KBM-7 (cell line): ENCODE results near the gene PPIG.
"Not testable (repeated sequence)": the region's sequence is repeated elsewhere in the genome, so short reads cannot be mapped to it uniquely, and the experiment has no call there.

ENCODE experiments used
- DNase-seq: peaks from one replicate; pipeline ENCODE4 v3.0.0-alpha.2; 2015
- in situ Hi-C: fragments of 300-500 bp; cut with MboI; formaldehyde crosslinking; loops from 2 replicates; pipeline ENCODE4 v1.14.3; 2020; ENCODE audit warnings: low sequenced_read_pairs, low pct_unique_long_range_greater_than_20kb, mixed read lengths

PPIG gene

DNA sequence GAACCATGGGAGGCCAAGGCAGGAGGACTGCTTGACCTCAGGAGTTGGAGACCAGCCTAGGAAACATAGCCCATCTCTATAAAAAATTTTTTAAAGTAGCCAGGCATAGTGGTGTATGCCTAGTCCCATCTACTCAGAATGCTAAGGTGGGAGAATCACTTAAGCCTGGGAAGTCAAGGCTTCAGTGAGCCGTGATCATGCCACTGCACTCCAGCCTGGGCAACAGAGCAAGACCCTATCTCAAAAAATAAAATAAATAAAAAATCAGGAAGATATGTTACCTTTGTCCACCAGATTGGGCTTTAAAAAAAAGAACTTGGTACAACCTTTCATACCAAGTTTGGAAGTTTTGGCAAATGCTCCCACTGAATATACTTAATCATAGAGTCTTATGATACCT, 74.7 kb downstream of the PPIG start:
- in situ Hi-C loops = no loop called here
- no peak for DNase-seq

- DNase-seq = peak; percentile 86
- in situ Hi-C loops = no loop called here
Measured at GRCh38 chr2:169659320-169659719, 75.2 kb downstream of the PPIG start.

DNA sequence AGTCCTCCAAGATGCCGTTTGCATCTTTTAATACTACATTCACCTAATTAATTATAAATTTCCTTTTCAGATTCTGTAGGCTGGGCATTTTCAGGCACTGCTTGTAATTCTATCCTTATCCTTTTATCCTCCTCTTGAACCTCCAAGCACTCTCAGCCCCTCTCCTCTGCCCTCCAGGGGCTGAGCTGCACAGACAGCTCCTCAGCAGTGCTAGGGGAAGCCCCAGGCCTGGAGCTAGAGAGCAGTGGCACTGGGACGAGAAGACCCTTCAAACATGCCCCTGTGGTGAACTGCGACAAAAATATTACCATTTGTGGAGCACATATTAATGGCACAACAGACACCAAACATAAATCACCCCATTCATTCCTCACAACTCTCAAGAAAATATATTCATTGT, 77.1 kb downstream of the PPIG start:
- in situ Hi-C loops = no loop called here
- no peak for DNase-seq

- DNase-seq = no peak
- in situ Hi-C loops = no loop called here
Measured at GRCh38 chr2:169662744-169663143, 78.6 kb downstream of the PPIG start.

GRCh38 chr2:169663247-169663646, 79.1 kb downstream of the PPIG start:
- in situ Hi-C loops = no loop called here
- no peak for DNase-seq

DNA sequence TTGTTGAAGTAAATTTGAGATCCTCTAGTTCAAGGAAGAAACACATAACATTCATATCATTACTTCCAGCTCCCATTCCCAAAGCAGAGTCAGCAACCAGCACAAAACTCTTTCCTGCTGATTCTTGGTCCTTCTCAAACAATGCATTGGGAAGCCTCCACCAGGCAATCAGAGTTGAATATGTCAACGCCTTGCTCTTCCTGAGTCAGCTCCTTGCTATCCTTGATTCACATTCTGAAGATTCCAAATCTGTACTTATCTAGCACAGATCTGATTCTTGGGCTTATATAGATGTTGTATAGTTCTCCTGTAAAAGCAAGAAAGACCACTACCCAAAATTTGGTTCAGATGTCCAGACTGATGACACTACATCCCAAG, 80.4 kb downstream of the PPIG start:
- DNase-seq = no peak
- in situ Hi-C loops = no loop called here

GRCh38 chr2:169664978-169665930, 81.1 kb downstream of the PPIG start:
- in situ Hi-C loops = no loop called here
- peak; percentile 89 for DNase-seq

DNA sequence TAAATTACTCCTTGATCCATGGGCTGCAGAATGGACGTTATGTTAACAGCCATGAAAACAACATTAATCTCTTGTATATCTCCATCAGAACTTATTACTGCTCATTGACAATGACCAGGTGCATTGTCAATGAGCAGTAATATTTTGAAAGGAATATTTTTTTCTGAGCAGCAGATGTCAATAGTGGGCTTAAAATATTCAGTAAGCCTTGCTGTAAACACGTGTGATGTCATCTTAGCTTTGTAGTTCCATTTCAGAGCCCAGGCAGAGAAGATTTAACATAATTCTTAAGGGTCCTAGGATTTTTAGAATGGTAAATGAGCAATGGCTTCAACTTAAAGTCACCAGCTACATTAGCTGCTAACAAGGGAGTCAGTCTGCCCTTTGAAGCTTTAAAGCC, 83.4 kb downstream of the PPIG start:
- DNase-seq = no peak
- in situ Hi-C loops = no loop called here

- DNase-seq = no peak
- in situ Hi-C loops = no loop called here
Measured at GRCh38 chr2:169670215-169670651, 86.1 kb downstream of the PPIG start.

DNA sequence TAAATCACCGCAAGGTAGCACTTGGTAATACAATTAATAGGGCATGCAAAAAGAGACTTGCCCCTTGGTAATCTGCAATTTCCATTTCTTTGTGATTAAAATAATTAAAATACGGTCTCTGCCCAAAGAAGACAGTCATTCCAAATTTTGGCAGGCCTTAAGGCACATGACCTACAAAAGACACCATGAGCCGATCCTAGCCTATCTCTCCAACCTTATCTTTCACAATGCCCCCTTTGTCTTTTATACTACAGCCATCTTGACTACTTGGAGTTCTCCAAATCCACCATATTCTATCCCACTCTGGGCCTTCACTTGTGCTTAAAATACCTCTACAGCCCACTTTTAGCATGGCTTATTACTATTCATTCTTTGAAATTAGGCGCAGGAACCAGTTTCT, 86.8 kb downstream of the PPIG start:
- in situ Hi-C loops = no loop called here
- no peak for DNase-seq

GRCh38 chr2:169672406-169672805, 88.3 kb downstream of the PPIG start:
- in situ Hi-C loops = no loop called here
- DNase-seq = peak; percentile 67

GRCh38 chr2:169673106-169673505, 89.0 kb downstream of the PPIG start:
- no peak for DNase-seq
- in situ Hi-C loops = no loop called here

DNA sequence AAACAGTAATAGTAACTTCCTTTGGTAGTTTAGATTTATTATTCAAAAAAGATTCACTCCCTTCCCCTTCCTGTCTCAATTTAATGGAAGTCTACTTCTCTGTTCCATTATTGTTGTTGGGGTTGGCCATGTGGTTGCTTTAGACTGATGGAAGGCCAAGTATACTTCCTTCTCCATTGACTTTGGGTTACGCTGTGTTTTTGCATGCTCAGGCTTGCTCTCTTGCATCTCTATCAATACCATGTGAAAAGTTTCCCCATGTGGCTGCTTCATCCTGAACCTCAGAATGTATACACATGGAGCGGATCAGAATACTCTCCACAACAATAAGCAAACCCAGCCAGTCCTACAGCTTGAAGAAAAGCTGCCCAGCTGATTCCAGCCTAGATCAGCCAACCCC, 89.8 kb downstream of the PPIG start:
- DNase-seq = peak; percentile 66
- in situ Hi-C loops = no loop called here

- DNase-seq = peak; percentile 49
- in situ Hi-C loops = no loop called here
Measured at GRCh38 chr2:169676357-169676756, 92.2 kb downstream of the PPIG start.

GRCh38 chr2:169676850-169677249, 92.7 kb downstream of the PPIG start:
- in situ Hi-C loops = no loop called here
- no peak for DNase-seq

DNA sequence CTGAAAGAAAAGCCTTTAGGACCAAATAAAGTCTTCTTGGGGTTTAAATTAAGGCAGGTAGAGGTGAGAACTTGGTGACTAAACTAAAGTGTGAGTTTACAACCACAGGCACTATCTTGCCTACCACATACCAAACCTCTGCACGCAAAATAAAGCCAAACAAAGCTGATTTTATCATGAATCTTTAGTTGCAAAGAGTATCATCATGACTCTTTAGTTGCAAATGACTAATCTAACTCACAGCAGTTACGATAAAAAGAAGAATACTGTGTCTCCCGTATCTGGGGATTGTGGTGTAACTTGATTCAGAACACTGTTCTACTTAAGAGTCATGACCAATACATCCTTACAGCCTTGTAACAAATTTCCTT, 98.9 kb downstream of the PPIG start:
- in situ Hi-C loops = no loop called here
- DNase-seq = no peak

DNA sequence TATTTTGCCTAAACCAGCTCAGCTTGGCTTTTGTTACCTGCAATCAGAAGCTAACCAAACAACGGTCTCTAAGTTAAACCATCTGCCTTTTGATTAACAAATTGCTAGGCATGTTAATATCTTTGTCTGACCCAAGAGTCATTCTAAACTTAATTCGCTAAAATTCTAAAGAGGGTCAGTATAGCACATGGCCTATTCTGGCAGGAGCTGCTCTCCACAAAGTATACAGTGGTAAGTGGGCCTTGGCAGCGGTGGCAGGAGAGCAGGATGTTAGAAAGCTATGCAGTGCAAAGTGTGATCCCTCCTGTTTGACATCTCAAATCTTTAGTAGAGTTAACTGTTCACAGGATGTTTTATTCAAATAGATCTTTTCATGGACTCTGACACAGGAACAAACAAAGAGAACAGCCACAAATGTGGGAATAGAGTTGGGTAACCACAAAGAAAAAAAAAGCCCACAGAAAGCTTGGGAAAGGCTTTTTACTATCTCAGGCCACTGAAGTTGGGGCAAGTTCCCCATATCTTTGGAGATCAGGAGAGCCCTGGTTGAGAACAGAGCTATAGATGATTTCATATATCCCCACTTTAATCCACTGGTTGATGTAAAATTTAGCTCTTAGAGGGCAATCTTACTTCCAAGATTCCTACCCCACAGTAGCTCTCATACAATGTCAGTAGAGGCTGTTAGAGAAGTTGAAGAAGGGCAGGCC, 99.4 kb downstream of the PPIG start:
- in situ Hi-C loops = no loop called here

GRCh38 chr2:169684135-169684565, 100.0 kb downstream of the PPIG start:
- in situ Hi-C loops = no loop called here
- no peak for DNase-seq

More for the DNA sequence above, 99.4 kb downstream of the PPIG start:
- no peak for DNase-seq

- DNase-seq, in situ Hi-C loops: not testable (repeated sequence)
Measured at GRCh38 chr2:169684712-169685111, 100.6 kb downstream of the PPIG start.

DNA sequence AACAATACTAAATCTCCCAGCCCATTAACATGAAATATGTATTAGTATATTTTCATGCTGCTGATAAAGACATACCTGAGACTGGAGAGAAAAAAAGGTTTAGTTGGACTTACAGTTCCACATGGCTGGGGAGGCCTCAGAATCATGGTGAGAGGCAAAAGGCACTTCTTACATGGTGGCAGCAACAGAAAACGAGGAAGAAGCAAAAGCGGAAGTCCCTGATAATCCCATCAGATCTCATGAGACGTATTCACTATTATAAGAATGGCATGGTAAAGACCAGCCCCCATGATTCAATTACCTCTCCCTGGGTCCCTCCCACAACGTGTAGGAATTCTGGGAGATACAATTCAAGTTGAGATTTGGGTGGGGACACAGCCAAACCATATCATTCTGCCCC, 102.7 kb downstream of the PPIG start:
- in situ Hi-C loops, DNase-seq: not testable (repeated sequence)
